SK-N-SH (cell line): ENCODE results near the gene DIPK1C. TPM values are rescaled to one million over a fixed set of nuclear protein-coding genes. Genes with fewer than 3 reads are reported as not detected.
A peak's percentile ranks its signal among the peaks of the same experiment; 100 is the strongest.

Experiments
- CTCF ChIA-PET: fragments of 300-600, 350-600 bp; formaldehyde crosslinking; extraction: SDS; loops from one replicate; lab custom pipeline; 2021; lab: Yijun Ruan, JAX
- POLR2A ChIA-PET: fragments of 350-600 bp; sonication (Branson Sonifier 250); formaldehyde crosslinking; extraction: SDS; loops from one replicate; lab custom pipeline; 2020; ENCODE audit warnings: antibody characterized with exemption, inconsistent platforms; lab: Yijun Ruan, JAX
- DNase-seq: peaks from one replicate; pipeline ENCODE4 v3.0.0; 2012
- H2AFZ ChIP-seq: fragments of 200-600 bp; sonication (generic); 2 replicates; pipeline ENCODE4 v1.8.1; 2016; ENCODE audit warnings: antibody characterized with exemption, mild to moderate bottlenecking, low read depth
- H3F3A ChIP-seq: fragments of 200-600 bp; sonication (generic); replicated peaks from 2 replicates; pipeline ENCODE3; 2016; ENCODE audit warnings: antibody characterized with exemption, mild to moderate bottlenecking; ENCODE audit not compliant: insufficient read depth
- H3K27ac ChIP-seq, 2 experiments: fragments of 200-500 bp in 1 of 2; fragments of 200-600 bp in 1 of 2; sonication (Bioruptor generic) in 1 of 2; sonication (generic), shearing (Covaris generic) in 1 of 2; 2 replicates each; pipeline versions ENCODE4 v1.5.1 to v1.6.1; 2014 to 2016; ENCODE audit warnings: low read depth in 2 of 2, inconsistent platforms in 1 of 2, low read length in 1 of 2, mild to moderate bottlenecking in 1 of 2, mixed read lengths in 1 of 2
- H3K27me3 ChIP-seq: fragments of 200-600 bp; sonication (generic), shearing (Covaris generic); 2 replicates; pipeline ENCODE4 v1.6.1; 2016; ENCODE audit warnings: mixed run types; ENCODE audit not compliant: insufficient read depth
- H3K36me3 ChIP-seq, 2 experiments: fragments of 200-500 bp in 1 of 2; fragments of 200-600 bp in 1 of 2; sonication (Bioruptor generic) in 1 of 2; sonication (generic) in 1 of 2; replicated peaks in 1 of 2; 2 replicates each; pipeline versions ENCODE3 to v1.5.1; 2014 to 2016; ENCODE audit warnings: low read length in 1 of 2, mild to moderate bottlenecking in 1 of 2; ENCODE audit not compliant: insufficient read depth in 2 of 2, control insufficient read depth in 1 of 2
- H3K4me1 ChIP-seq, 2 experiments: fragments of 200-500 bp in 1 of 2; fragments of 200-600 bp in 1 of 2; sonication (Bioruptor generic) in 1 of 2; sonication (generic), shearing (Covaris generic) in 1 of 2; 2 replicates each; pipeline versions ENCODE4 v1.5.1 to v1.6.1; 2014 to 2016; ENCODE audit warnings: low read depth in 1 of 2, low read length in 1 of 2, mixed run types in 1 of 2; ENCODE audit not compliant: insufficient read depth in 2 of 2, control insufficient read depth in 1 of 2
- H3K4me2 ChIP-seq: fragments of 200-600 bp; sonication (generic), shearing (Covaris generic); 2 replicates; pipeline ENCODE4 v1.6.1; 2017; ENCODE audit warnings: mixed run types
- H3K4me3 ChIP-seq, 2 experiments: fragments of 200-500 bp in 1 of 2; fragments of 200-600 bp in 1 of 2; sonication (Bioruptor generic) in 1 of 2; sonication (generic), shearing (Covaris generic) in 1 of 2; 2 replicates each; pipeline versions ENCODE4 v1.5.1 to v1.8.1; 2014 to 2016; ENCODE audit warnings: low read depth in 2 of 2, inconsistent platforms in 1 of 2, low read length in 1 of 2, mild to moderate bottlenecking in 1 of 2, mixed read lengths in 1 of 2, moderate library complexity in 1 of 2
- H3K79me2 ChIP-seq: fragments of 200-600 bp; sonication (generic); 2 replicates; pipeline ENCODE4 v1.8.1; 2017; ENCODE audit warnings: mild to moderate bottlenecking; ENCODE audit not compliant: insufficient read depth
- H3K9ac ChIP-seq: fragments of 200-600 bp; sonication (generic); 2 replicates; pipeline ENCODE4 v1.6.1; 2017; ENCODE audit warnings: mixed run types
- H3K9me2 ChIP-seq: fragments of 200-600 bp; sonication (generic); 2 replicates; pipeline ENCODE4 v1.6.1; 2017; ENCODE audit warnings: mixed run types
- H3K9me3 ChIP-seq: fragments of 200-600 bp; sonication (generic); 2 replicates; pipeline ENCODE4 v1.6.1; 2017; ENCODE audit warnings: mixed run types, mild to moderate bottlenecking, moderate library complexity
- H4K20me1 ChIP-seq: fragments of 200-600 bp; sonication (generic); 2 replicates; pipeline ENCODE4 v1.6.1; 2017; ENCODE audit warnings: mild to moderate bottlenecking, mixed run types; ENCODE audit not compliant: insufficient read depth
- CHD2 ChIP-seq: fragments of 150-350 bp; IDR thresholded peaks from 2 replicates; pipeline ENCODE4 v1.6.1; 2018; ENCODE audit warnings: low read length; ENCODE audit not compliant: partially characterized antibody
- FOSL2 ChIP-seq: IDR thresholded peaks from 2 replicates; pipeline ENCODE4 v1.4.0; 2012; ENCODE audit warnings: low read depth, mild to moderate bottlenecking, moderate library complexity, borderline replicate concordance
- FOXM1 ChIP-seq: IDR thresholded peaks from 2 replicates; pipeline ENCODE4 v1.4.0; 2012; ENCODE audit warnings: low read depth, mild to moderate bottlenecking
- GATA2 ChIP-seq: sonication (generic); formaldehyde crosslinking; IDR thresholded peaks from 2 replicates; pipeline ENCODE4 v1.5.0; 2020; ENCODE audit warnings: mild to moderate bottlenecking, missing genetic modification reagents
- IRF3 ChIP-seq: fragments of 150-350 bp; IDR thresholded peaks from 2 replicates; pipeline ENCODE4 v1.6.1; 2016; ENCODE audit warnings: mild to moderate bottlenecking, low read depth, low read length
- MEF2A ChIP-seq: IDR thresholded peaks from 2 replicates; pipeline ENCODE4 v1.4.0; 2012; ENCODE audit warnings: low read depth, borderline replicate concordance
- NRF1 ChIP-seq: IDR thresholded peaks from 2 replicates; pipeline ENCODE4 v1.6.1; 2012; ENCODE audit warnings: low read depth, mild to moderate bottlenecking, low read length
- POLR2AphosphoS5 ChIP-seq: IDR thresholded peaks from 2 replicates; pipeline ENCODE4 v1.6.1; 2012; ENCODE audit warnings: low read depth, low read length
- RAD21 ChIP-seq: IDR thresholded peaks from 2 replicates; pipeline ENCODE4 v1.6.1; 2012; ENCODE audit warnings: mild to moderate bottlenecking, low read length
- RCOR1 ChIP-seq: fragments of 150-350 bp; IDR thresholded peaks from 2 replicates; pipeline ENCODE4 v1.6.1; 2017; ENCODE audit warnings: antibody characterized with exemption, low read length
- SIN3A ChIP-seq: IDR thresholded peaks from 2 replicates; pipeline ENCODE4 v1.6.1; 2012; ENCODE audit warnings: low read depth, mild to moderate bottlenecking, low read length, moderate library complexity, borderline replicate concordance
- SMC3 ChIP-seq: IDR thresholded peaks from 2 replicates; pipeline ENCODE4 v1.6.1; 2012; ENCODE audit warnings: low read depth, low read length, improper control_type of control experiment
- TAF1 ChIP-seq: IDR thresholded peaks from 2 replicates; pipeline ENCODE4 v1.6.1; 2012; ENCODE audit warnings: low read depth, mild to moderate bottlenecking, low read length, moderate library complexity, borderline replicate concordance
- TEAD4 ChIP-seq: IDR thresholded peaks from 2 replicates; pipeline ENCODE4 v1.4.0; 2012; ENCODE audit warnings: mild to moderate bottlenecking, borderline replicate concordance; ENCODE audit not compliant: insufficient read depth
- WGBS: methylation state at CpG from one replicate; pipeline ENCODE4 v1.1.6; 2017; ENCODE audit warnings: low lambda C conversion rate; 5-methylcytosine and 5-hydroxymethylcytosine counted together
- polyA plus RNA-seq, 3 experiments: library from polyadenylated mRNA; depleted of rRNA; stranded (reverse); fragments of >200 nt; gene quantifications; 2 replicates each; pipeline ENCODE4 v1.2.3, GENCODE V29; 2012
- TF ChIP-seq, protein P1 (sequence below): IDR thresholded peaks from 2 replicates; pipeline ENCODE4; 2012
- TF ChIP-seq, protein P2 (sequence below): fragments of 200-600 bp; sonication (generic); IDR thresholded peaks from 2 replicates; pipeline ENCODE4 v1.6.1; 2017; ENCODE audit warnings: antibody characterized with exemption, mild to moderate bottlenecking, moderate library complexity

DIPK1C gene
- polyA plus RNA-seq, 1 of the 3 experiments (the other 2 are of a cell fraction), result not detected

- TF ChIP-seq RCOR1 (no peak), POLR2AphosphoS5 (no peak), MEF2A (no peak), FOSL2 (no peak), TAF1 (no peak), GATA2 (CRISPR knock-in tag) (no peak), CHD2 (no peak), TEAD4 (no peak), NRF1 (no peak), FOXM1 (no peak)
- TF ChIP-seq, protein P1, sequence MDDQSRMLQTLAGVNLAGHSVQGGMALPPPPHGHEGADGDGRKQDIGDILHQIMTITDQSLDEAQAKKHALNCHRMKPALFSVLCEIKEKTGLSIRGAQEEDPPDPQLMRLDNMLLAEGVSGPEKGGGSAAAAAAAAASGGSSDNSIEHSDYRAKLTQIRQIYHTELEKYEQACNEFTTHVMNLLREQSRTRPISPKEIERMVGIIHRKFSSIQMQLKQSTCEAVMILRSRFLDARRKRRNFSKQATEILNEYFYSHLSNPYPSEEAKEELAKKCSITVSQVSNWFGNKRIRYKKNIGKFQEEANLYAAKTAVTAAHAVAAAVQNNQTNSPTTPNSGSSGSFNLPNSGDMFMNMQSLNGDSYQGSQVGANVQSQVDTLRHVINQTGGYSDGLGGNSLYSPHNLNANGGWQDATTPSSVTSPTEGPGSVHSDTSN, result no peak
Measured at GRCh38 chr18:74494514-74494913, 37.4 kb upstream of the DIPK1C start (continued).

DNA sequence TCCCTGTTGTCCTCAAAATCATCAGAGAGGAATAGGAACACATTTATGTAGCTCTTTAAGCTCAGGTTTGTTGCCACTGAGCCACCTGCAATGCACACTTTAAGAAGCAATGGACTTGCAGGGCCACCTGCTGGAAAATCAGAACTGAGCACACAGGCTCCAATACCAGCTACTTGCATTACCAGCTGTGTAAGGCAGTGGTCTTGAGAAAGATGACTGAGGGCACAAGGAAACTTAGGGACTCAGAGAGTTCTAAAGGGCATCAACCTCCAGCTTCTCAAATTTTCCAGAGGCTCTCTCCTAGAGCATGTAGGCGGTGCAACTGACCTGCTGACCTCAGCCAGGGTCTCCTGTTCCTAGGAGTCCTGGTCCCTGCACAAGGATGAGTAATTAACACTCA lies 36.6 kb upstream of the DIPK1C start:
- no peak for DNase-seq
- H3K79me2 ChIP-seq, result peaks cover 23% of the 10 kb centered on the region
- H4K20me1 ChIP-seq, result no peaks in the 10 kb centered on the region
- peaks cover 0 to 4% of the 10 kb centered on the region in 2 experiments; a peak in 1 of 4 replicates for H3K4me1 ChIP-seq
- TF ChIP-seq SIN3A (no peak), RAD21 (peak; percentile 73), SMC3 (peak; percentile 53), IRF3 (no peak)
- TF ChIP-seq, protein P2, sequence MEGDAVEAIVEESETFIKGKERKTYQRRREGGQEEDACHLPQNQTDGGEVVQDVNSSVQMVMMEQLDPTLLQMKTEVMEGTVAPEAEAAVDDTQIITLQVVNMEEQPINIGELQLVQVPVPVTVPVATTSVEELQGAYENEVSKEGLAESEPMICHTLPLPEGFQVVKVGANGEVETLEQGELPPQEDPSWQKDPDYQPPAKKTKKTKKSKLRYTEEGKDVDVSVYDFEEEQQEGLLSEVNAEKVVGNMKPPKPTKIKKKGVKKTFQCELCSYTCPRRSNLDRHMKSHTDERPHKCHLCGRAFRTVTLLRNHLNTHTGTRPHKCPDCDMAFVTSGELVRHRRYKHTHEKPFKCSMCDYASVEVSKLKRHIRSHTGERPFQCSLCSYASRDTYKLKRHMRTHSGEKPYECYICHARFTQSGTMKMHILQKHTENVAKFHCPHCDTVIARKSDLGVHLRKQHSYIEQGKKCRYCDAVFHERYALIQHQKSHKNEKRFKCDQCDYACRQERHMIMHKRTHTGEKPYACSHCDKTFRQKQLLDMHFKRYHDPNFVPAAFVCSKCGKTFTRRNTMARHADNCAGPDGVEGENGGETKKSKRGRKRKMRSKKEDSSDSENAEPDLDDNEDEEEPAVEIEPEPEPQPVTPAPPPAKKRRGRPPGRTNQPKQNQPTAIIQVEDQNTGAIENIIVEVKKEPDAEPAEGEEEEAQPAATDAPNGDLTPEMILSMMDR, result peak; percentile 51
- H2AFZ ChIP-seq, result no peak overlapping the region
- H3K27ac ChIP-seq, result no peak overlapping the region
- peaks cover 36% of the 10 kb centered on the region for H3K27me3 ChIP-seq
- no peaks in the 10 kb centered on the region for H3K9me3 ChIP-seq
- 25% methylated on average over 1 of the region's 1 CpG for WGBS
- H3K9me2 ChIP-seq, result no peaks in the 10 kb centered on the region
- no peaks in the 10 kb centered on the region for H3F3A ChIP-seq
- H3K36me3 ChIP-seq, result no peaks in the 10 kb centered on the region
- ChIA-PET POLR2A (no interaction called here), CTCF (interaction anchor here (0.5 to 2.7 kb wide), 12 partner anchors 51 to 454 kb away, joined by 3 to 33 read pairs (median 4); no protein-coding TSS in a partner anchor)
- H3K4me3 ChIP-seq, result no peak overlapping the region
- no peak overlapping the region for H3K9ac ChIP-seq
- H3K4me2 ChIP-seq, result no peak overlapping the region
